VCaP (cell line): ENCODE results near the gene STARD13.
A peak's percentile ranks its signal among the peaks of the same experiment; 100 is the strongest.

ENCODE experiments used
- H3K27ac ChIP-seq: fragments of 450-650 bp; 2 replicates; pipeline ENCODE4 v1.5.1; 2017
- CTCF ChIP-seq: fragments of 450-650 bp; conservative IDR thresholded peaks from 2 replicates; pipeline ENCODE4 v1.5.1; 2017; ENCODE audit warnings: mild to moderate bottlenecking, moderate library complexity

Gene STARD13

GRCh38 chr13:33116321-33117010 is 169.1 kb downstream of the STARD13 start:
- no peak for TF ChIP-seq CTCF
- H3K27ac ChIP-seq: peak overlapping the region; percentile 88

GRCh38 chr13:33115274-33115673 is 170.3 kb downstream of the STARD13 start:
- TF ChIP-seq CTCF: no peak
- H3K27ac ChIP-seq: peak overlapping the region; percentile 88

- H3K27ac ChIP-seq: peak overlapping the region; percentile 88
- no peak for TF ChIP-seq CTCF
Measured at GRCh38 chr13:33114146-33114545, 171.4 kb downstream of the STARD13 start.

GRCh38 chr13:33112766-33113165 is 172.8 kb downstream of the STARD13 start:
- no peak overlapping the region for H3K27ac ChIP-seq
- no peak for TF ChIP-seq CTCF

- no peak for TF ChIP-seq CTCF
- H3K27ac ChIP-seq: no peak overlapping the region
Measured at GRCh38 chr13:33111414-33112110, 174.0 kb downstream of the STARD13 start.

- H3K27ac ChIP-seq: peak overlapping the region; percentile 76; the same call in 1 of the 2 replicates
- TF ChIP-seq CTCF: no peak
Measured at GRCh38 chr13:33110713-33111413, 174.7 kb downstream of the STARD13 start.

GRCh38 chr13:33110386-33110712 is 175.2 kb downstream of the STARD13 start:
- peak overlapping the region; percentile 76; the same call in 1 of the 2 replicates for H3K27ac ChIP-seq
- TF ChIP-seq CTCF: no peak
